GM12874 (cell line): ENCODE data around the gene TP53BP2.

Source experiments
- CTCF ChIP-seq: IDR thresholded peaks from 2 replicates; pipeline ENCODE4 v1.5.1; 2011; ENCODE audit warnings: low read depth, mild to moderate bottlenecking, control low read depth, low read length, moderate library complexity; ENCODE audit not compliant: insufficient read depth

TP53BP2 gene

DNA sequence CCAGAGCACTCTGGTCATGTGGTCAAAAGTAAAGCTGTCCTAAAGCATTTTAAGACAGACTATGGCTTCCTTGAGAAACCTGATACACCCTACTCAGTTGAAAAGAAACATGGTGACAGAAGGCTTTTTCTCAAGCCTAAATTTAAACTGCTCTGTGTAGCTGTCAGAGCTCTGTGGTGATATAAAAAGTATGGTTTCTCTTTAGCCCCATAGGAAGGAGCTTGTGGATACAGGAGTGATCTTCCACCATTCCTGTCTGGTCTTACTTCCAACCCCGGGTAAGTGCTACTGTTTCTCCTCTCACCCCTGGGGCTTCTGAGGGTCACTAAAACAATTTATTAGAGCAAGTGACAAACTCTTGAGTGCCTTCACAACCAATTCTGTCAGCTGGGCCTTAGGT lies 8.5 kb downstream of the TP53BP2 start:
- TF ChIP-seq CTCF = no peak

DNA sequence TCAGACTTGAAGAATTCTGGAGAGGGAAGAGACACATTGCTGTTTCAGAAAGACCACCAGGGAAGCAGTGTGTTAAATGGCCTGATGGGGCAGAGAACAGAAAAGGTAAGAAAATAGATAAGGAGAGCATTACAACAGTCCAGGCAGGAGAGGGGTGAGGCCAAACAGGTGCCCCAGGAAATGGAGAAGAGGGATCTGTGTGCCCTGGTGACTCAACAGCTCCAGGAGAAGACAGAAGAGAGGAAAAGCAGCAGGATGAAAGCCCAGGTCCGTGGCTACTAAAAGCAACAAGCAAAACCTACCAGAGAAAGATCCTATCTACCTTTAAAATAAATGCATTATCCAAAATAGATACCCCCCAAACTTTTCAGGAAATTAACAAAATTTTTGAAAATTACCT lies 9.2 kb downstream of the TP53BP2 start:
- TF ChIP-seq CTCF = no peak

DNA sequence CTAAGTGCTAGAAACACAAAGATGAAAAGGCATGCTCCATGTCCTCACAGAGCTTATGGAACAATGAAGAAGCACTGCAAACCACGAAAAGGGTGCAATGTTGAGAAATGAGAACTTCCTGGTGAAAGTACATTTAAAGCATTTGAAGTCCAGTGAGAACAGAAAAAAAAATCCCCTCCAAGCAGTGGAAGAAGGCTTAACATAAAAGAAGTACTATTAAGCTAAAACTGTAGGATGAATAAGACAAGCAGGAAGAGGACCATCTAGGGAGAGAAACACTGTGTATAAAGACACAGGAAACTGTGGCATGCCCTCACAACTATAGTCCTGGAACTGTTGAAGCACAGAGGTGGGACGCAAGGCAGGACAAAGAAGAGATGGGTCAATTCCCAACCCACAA lies 10.0 kb downstream of the TP53BP2 start:
- TF ChIP-seq CTCF = no peak

- TF ChIP-seq CTCF = no peak
Measured at GRCh38 chr1:223834660-223835263, 11.0 kb downstream of the TP53BP2 start.

- no peak for TF ChIP-seq CTCF
Measured at GRCh38 chr1:223833948-223834347, 11.8 kb downstream of the TP53BP2 start.

- no peak for TF ChIP-seq CTCF
Measured at GRCh38 chr1:223832637-223832943, 13.2 kb downstream of the TP53BP2 start.

GRCh38 chr1:223831755-223832636 lies 13.8 kb downstream of the TP53BP2 start:
- no peak for TF ChIP-seq CTCF
